H1 (cell line): ENCODE results near the gene C3. TPM values are rescaled to one million over a fixed set of nuclear protein-coding genes. Genes with fewer than 3 reads are reported as not detected.

Source experiments
- CHD1 ChIP-seq: IDR thresholded peaks from 2 replicates; pipeline ENCODE4 v1.6.1; 2012; ENCODE audit warnings: low read depth, low read length, improper control_type of control experiment
- CHD2 ChIP-seq: IDR thresholded peaks from 2 replicates; pipeline ENCODE4 v1.6.1; 2012; ENCODE audit warnings: low read length, improper control_type of control experiment
- polyA plus RNA-seq, 7 experiments: library from polyadenylated mRNA; depleted of rRNA in 3 of 7; stranded (reverse) in 5 of 7; unstranded in 2 of 7; fragments of >200 nt in 5 of 7; fragments of 200-250 nt in 2 of 7; gene quantifications; 1 replicate in 5 of 7; 2 replicates in 1 of 7; 4 replicates in 1 of 7; pipeline versions ENCODE4 v1.2.1 to v1.2.3, GENCODE V29; 2011 to 2013; ENCODE audit warnings: missing spikeins in 2 of 7, mixed read lengths in 2 of 7
- total RNA-seq: library from RNA; stranded (reverse); fragmentation: NEBNext Ultra II Directional; extraction: Animal tissue kit (Norgen Biotek cat#: 25700); gene quantifications from 2 replicates; pipeline ENCODE4 v1.2.1, GENCODE V29; 2021
- TF ChIP-seq, protein P1 (sequence below), 3 experiments: IDR thresholded peaks; 1 replicate in 2 of 3; 2 replicates in 1 of 3; pipeline versions ENCODE4 v1.5.1 to v1.6.1; 2011; ENCODE audit warnings: low read length in 3 of 3, mild to moderate bottlenecking in 3 of 3, inconsistent platforms in 2 of 3, low read depth in 1 of 3, moderate library complexity in 1 of 3; ENCODE audit not compliant: insufficient read depth in 1 of 3; ENCODE audit errors: control extremely low read depth in 1 of 3

Gene C3
- total and polyA plus RNA-seq, 2 of the 8 experiments (the other 6 are each of a cell fraction or from before 2014, with no cell fraction given): 6.4 to 12.8 TPM

DNA sequence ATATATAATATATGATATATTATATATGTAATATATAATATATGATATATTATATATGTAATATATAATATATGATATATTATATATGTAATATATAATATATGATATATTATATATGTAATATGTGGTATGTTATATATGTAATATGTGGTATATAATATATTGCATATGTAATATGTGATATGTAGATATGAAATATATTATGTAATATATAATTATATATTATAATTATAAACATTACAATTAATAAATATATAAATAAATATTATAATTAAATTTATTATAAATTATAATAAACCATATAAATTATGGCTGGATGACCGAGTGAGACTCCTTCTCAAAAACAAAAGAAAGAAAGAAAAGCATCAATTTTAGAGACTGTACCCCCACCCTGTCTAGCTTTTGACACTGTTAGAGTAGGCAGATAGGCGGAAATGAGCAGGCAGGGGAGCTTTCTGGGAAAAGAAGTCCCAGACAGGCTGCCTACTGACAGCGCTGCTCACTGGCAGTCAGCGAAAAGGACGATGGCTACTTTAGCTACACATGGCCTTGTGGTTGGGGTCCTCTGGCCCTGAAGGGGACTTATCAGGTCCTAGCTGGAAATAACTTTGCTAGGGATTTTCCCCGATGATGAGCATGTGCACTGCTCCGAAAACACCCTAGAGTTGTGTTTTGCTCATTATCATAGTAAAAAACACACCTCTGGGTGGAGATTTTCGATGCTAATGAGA is 19.7 kb downstream of the C3 start (continued):
- TF ChIP-seq, protein P1, sequence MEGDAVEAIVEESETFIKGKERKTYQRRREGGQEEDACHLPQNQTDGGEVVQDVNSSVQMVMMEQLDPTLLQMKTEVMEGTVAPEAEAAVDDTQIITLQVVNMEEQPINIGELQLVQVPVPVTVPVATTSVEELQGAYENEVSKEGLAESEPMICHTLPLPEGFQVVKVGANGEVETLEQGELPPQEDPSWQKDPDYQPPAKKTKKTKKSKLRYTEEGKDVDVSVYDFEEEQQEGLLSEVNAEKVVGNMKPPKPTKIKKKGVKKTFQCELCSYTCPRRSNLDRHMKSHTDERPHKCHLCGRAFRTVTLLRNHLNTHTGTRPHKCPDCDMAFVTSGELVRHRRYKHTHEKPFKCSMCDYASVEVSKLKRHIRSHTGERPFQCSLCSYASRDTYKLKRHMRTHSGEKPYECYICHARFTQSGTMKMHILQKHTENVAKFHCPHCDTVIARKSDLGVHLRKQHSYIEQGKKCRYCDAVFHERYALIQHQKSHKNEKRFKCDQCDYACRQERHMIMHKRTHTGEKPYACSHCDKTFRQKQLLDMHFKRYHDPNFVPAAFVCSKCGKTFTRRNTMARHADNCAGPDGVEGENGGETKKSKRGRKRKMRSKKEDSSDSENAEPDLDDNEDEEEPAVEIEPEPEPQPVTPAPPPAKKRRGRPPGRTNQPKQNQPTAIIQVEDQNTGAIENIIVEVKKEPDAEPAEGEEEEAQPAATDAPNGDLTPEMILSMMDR (IDR thresholded peaks at IDR 0.05; ENCODE audit: control extremely low read depth in 1 of 3, insufficient read depth in 1 of 3, low read depth in 1 of 3, low read length in 3 of 3): no peak
- TF ChIP-seq CHD1 (no peak), CHD2 (no peak)
